A549 (cell line): ENCODE results near the gene TUBB8B.
"Not testable (repeated sequence)": the region's sequence is repeated elsewhere in the genome, so short reads cannot be mapped to it uniquely, and the experiment has no call there.

ENCODE experiments used
- CEBPB ChIP-seq, 2 experiments: fragments of >200 bp in 1 of 2; sonication (Bioruptor Twin) in 1 of 2; formaldehyde crosslinking in 1 of 2; IDR thresholded peaks; 2 replicates each; pipeline ENCODE4 v1.6.1; 2012 to 2016
- CHD2 ChIP-seq: fragments of 150-350 bp; IDR thresholded peaks from 2 replicates; pipeline ENCODE4 v1.6.1; 2014; ENCODE audit warnings: low read length; ENCODE audit not compliant: partially characterized antibody
- CTCF ChIP-seq: fragments of >200 bp; sonication (Bioruptor Twin); formaldehyde crosslinking; IDR thresholded peaks from 3 replicates; pipeline ENCODE4 v1.5.1; 2016
- MAX ChIP-seq: IDR thresholded peaks from 2 replicates; pipeline ENCODE4 v1.6.1; 2012
- MYC ChIP-seq: IDR thresholded peaks from 2 replicates; pipeline ENCODE4 v1.6.1; 2012; ENCODE audit warnings: mild to moderate bottlenecking, inconsistent platforms, low read length, improper control_type of control experiment, borderline replicate concordance
- POLR2A ChIP-seq: IDR thresholded peaks from 2 replicates; pipeline ENCODE4 v1.6.1; 2012; ENCODE audit warnings: mild to moderate bottlenecking, low read length
- REST ChIP-seq: fragments of 200-600 bp; sonication (generic); IDR thresholded peaks from 2 replicates; pipeline ENCODE4 v1.6.1; 2016; ENCODE audit warnings: antibody characterized with exemption, mild to moderate bottlenecking, moderate library complexity
- USF2 ChIP-seq: fragments of 450-650 bp; IDR thresholded peaks from 2 replicates; pipeline ENCODE4 v1.6.1; 2014; ENCODE audit warnings: antibody characterized with exemption

- TF ChIP-seq CTCF; POLR2A; CEBPB (IDR thresholded peaks at IDR 0.05); MAX; REST; MYC; USF2; CHD2: not testable (repeated sequence)
Measured at GRCh38 chr18:80881-81280, 31.5 kb upstream of the TUBB8B start.
